SU-DHL-6 (cell line): Measurements from ENCODE around the gene NINL.
"Not testable (repeated sequence)": the region's sequence is repeated elsewhere in the genome, so short reads cannot be mapped to it uniquely, and the experiment has no call there.

Experiments
- H2AFZ ChIP-seq: fragments of 200-600 bp; sonication (generic); 2 replicates; pipeline ENCODE4 v1.6.1; 2014; ENCODE audit warnings: low read depth, mild to moderate bottlenecking, moderate library complexity, mixed read lengths, antibody characterized with exemption, low read length; ENCODE audit not compliant: severe bottlenecking
- H3F3A ChIP-seq: fragments of 200-600 bp; shearing (Covaris generic); 2 replicates; pipeline ENCODE4 v1.6.0; 2016; ENCODE audit warnings: antibody characterized with exemption, mild to moderate bottlenecking; ENCODE audit not compliant: insufficient read depth
- H3K27ac ChIP-seq: fragments of 200-600 bp; sonication (generic); 2 replicates; pipeline ENCODE4 v1.5.1; 2016; ENCODE audit warnings: low read depth, mild to moderate bottlenecking, low read length, moderate library complexity, mixed read lengths
- H3K27me3 ChIP-seq: fragments of 200-600 bp; sonication (generic), shearing (Covaris generic); 2 replicates; pipeline ENCODE4 v1.6.0; 2014; ENCODE audit warnings: mild to moderate bottlenecking, low read length
- H3K36me3 ChIP-seq: fragments of 200-600 bp; sonication (generic); 2 replicates; pipeline ENCODE4 v1.6.1; 2014; ENCODE audit warnings: mild to moderate bottlenecking, low read length, mixed read lengths
- H3K4me2 ChIP-seq: fragments of 300-600, 200-600 bp; shearing (Covaris generic), sonication (generic); 2 replicates; pipeline ENCODE4 v1.6.0; 2014; ENCODE audit warnings: low read length, low read depth, mild to moderate bottlenecking; ENCODE audit not compliant: poor library complexity, severe bottlenecking
- H3K4me3 ChIP-seq: fragments of 200-600 bp; sonication (generic); 2 replicates; pipeline ENCODE4 v1.5.1; 2014; ENCODE audit warnings: antibody characterized with exemption, low read length, mild to moderate bottlenecking, mixed read lengths; ENCODE audit not compliant: insufficient read depth, poor library complexity, severe bottlenecking
- H3K79me2 ChIP-seq: fragments of 200-600 bp; sonication (generic); 2 replicates; pipeline ENCODE4 v1.6.1; 2014; ENCODE audit warnings: mild to moderate bottlenecking, low read length, moderate library complexity; ENCODE audit not compliant: insufficient read depth
- H3K9ac ChIP-seq: fragments of 200-600 bp; sonication (generic); 2 replicates; pipeline ENCODE4 v1.7.0; 2014; ENCODE audit warnings: mild to moderate bottlenecking, low read length
- H3K9me2 ChIP-seq: fragments of 200-600 bp; sonication (generic); replicated peaks from 2 replicates; pipeline ENCODE4 v1.6.1; 2014; ENCODE audit warnings: low read length; ENCODE audit not compliant: insufficient read depth
- H3K9me3 ChIP-seq: fragments of 200-600 bp; sonication (generic); 2 replicates; pipeline ENCODE4 v1.6.1; 2014; ENCODE audit warnings: low read length, mixed read lengths; ENCODE audit not compliant: insufficient read depth
- H4K20me1 ChIP-seq: fragments of 200-600 bp; sonication (generic); 2 replicates; pipeline ENCODE4 v1.6.1; 2014; ENCODE audit warnings: low read depth, mild to moderate bottlenecking, antibody characterized with exemption, low read length, moderate library complexity, mixed read lengths
- EZH2phosphoT487 ChIP-seq: fragments of 200-600 bp; sonication (generic), shearing (Covaris generic); conservative IDR thresholded peaks from 2 replicates; pipeline ENCODE4 v1.6.1; 2018; ENCODE audit warnings: mild to moderate bottlenecking, antibody characterized with exemption, low read length, moderate library complexity, mixed read lengths
- TF ChIP-seq, protein P1 (sequence below): fragments of 200-600 bp; sonication (generic); IDR thresholded peaks from one replicate; pipeline ENCODE4 v1.5.1; 2017; ENCODE audit warnings: antibody characterized with exemption, mild to moderate bottlenecking, low read length, moderate library complexity; ENCODE audit not compliant: insufficient read depth, poor library complexity, severe bottlenecking

Gene NINL

GRCh38 chr20:25565578-25566157, 19.7 kb downstream of the NINL start:
- Histone ChIP-seq H3K9me3 (no peaks in the 10 kb centered on the region), H3K9me2 (no peaks in the 10 kb centered on the region), H2AFZ (no peak overlapping the region), H4K20me1 (no peaks in the 10 kb centered on the region), H3K9ac (no peak overlapping the region), H3K4me2 (no peak overlapping the region), H3F3A (no peaks in the 10 kb centered on the region), H3K27me3 (no peaks in the 10 kb centered on the region), H3K27ac (no peak overlapping the region), H3K36me3 (no peaks in the 10 kb centered on the region), H3K4me3 (no peak overlapping the region), H3K79me2 (no peaks in the 10 kb centered on the region)
- TF ChIP-seq, protein P1, sequence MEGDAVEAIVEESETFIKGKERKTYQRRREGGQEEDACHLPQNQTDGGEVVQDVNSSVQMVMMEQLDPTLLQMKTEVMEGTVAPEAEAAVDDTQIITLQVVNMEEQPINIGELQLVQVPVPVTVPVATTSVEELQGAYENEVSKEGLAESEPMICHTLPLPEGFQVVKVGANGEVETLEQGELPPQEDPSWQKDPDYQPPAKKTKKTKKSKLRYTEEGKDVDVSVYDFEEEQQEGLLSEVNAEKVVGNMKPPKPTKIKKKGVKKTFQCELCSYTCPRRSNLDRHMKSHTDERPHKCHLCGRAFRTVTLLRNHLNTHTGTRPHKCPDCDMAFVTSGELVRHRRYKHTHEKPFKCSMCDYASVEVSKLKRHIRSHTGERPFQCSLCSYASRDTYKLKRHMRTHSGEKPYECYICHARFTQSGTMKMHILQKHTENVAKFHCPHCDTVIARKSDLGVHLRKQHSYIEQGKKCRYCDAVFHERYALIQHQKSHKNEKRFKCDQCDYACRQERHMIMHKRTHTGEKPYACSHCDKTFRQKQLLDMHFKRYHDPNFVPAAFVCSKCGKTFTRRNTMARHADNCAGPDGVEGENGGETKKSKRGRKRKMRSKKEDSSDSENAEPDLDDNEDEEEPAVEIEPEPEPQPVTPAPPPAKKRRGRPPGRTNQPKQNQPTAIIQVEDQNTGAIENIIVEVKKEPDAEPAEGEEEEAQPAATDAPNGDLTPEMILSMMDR, result no peak
- TF ChIP-seq EZH2phosphoT487, result no peak

DNA sequence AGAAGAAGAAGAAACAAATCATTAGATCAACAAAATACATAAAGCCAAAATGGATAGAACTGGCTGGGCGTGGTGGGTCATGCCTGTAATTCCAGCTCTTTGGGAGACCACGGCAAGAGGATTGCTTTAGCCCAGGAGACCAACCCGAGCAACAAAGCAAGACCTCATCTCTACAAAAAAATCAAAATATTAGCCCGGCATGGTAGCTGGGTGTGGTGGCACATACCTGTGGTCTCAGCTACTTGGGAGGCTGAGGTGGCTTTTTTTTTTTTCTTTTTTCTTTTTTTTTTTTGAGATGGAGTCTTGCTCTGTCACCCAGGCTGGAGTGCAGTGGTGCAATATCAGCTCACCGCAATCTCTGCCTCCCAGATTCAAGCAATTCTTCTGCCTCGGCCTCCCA, 21.5 kb downstream of the NINL start:
- Histone ChIP-seq H3K9me3 (no peaks in the 10 kb centered on the region), H3K27ac (no peak overlapping the region), H3K27me3 (no peaks in the 10 kb centered on the region), H3K36me3 (no peaks in the 10 kb centered on the region), H3K9ac (no peak overlapping the region), H4K20me1 (no peaks in the 10 kb centered on the region), H3F3A (no peaks in the 10 kb centered on the region), H3K9me2 (no peaks in the 10 kb centered on the region), H3K4me2 (no peak overlapping the region), H3K4me3 (no peak overlapping the region), H2AFZ (no peak overlapping the region), H3K79me2 (no peaks in the 10 kb centered on the region)
- no peak for TF ChIP-seq EZH2phosphoT487
- TF ChIP-seq, protein P1, result no peak

- H3K4me3 ChIP-seq, result no peak overlapping the region
- no peak overlapping the region for H2AFZ ChIP-seq
Observed at GRCh38 chr20:25563362-25563761, 22.0 kb downstream of the NINL start.

GRCh38 chr20:25561771-25562170, 23.6 kb downstream of the NINL start:
- H3K79me2 ChIP-seq, H4K20me1 ChIP-seq, H3K36me3 ChIP-seq: not testable (repeated sequence)

More at GRCh38 chr20:25563362-25563761, 22.0 kb downstream of the NINL start:
- Histone ChIP-seq H3K9me2 (no peaks in the 10 kb centered on the region), H3K79me2 (no peaks in the 10 kb centered on the region), H3K9me3 (no peaks in the 10 kb centered on the region), H3K9ac (no peak overlapping the region), H3F3A (no peaks in the 10 kb centered on the region), H3K27me3 (no peaks in the 10 kb centered on the region), H3K27ac (no peak overlapping the region), H3K4me2 (no peak overlapping the region), H3K36me3 (no peaks in the 10 kb centered on the region), H4K20me1 (no peaks in the 10 kb centered on the region)
- TF ChIP-seq, protein P1, result no peak
- TF ChIP-seq EZH2phosphoT487, result no peak

More at GRCh38 chr20:25561771-25562170, 23.6 kb downstream of the NINL start:
- not testable (repeated sequence) for H3K27ac ChIP-seq, H3K4me2 ChIP-seq, H3K9ac ChIP-seq, H3K9me2 ChIP-seq, H3K9me3 ChIP-seq, H3K4me3 ChIP-seq, H2AFZ ChIP-seq, H3F3A ChIP-seq, H3K27me3 ChIP-seq
